ENCODE data around the gene VPS4B.

Gene VPS4B

GRCh38 chr18:63467699-63468098 lies 45.4 kb upstream of the VPS4B start:
- H3K27me3 ChIP-seq (ENCODE audit: insufficient read depth, poor library complexity, severe bottlenecking), result no peaks in the 10 kb centered on the region
- DNase-seq (ENCODE audit: low read depth in 1 of 2, low spot score in 1 of 2), result no peak
- no peak for TF ChIP-seq POLR2AphosphoS5 (IDR thresholded peaks at IDR 0.05; ENCODE audit: low read depth)
- no peak for TF ChIP-seq REST (IDR thresholded peaks at IDR 0.05; ENCODE audit: insufficient replicate concordance, low read depth)
- TF ChIP-seq SPI1 (IDR thresholded peaks at IDR 0.05; ENCODE audit: borderline replicate concordance, low read depth), result no peak
- no peak for TF ChIP-seq CTCF (IDR thresholded peaks at IDR 0.05; ENCODE audit: insufficient read depth, low read length)
- TF ChIP-seq GABPA (IDR thresholded peaks at IDR 0.05; ENCODE audit: low read depth), result no peak
- H3K4me3 ChIP-seq (replicated peaks; ENCODE audit: insufficient read depth, low read length), result no peak overlapping the region
- no peak overlapping the region for H3K27ac ChIP-seq (replicated peaks)

GRCh38 chr18:63465059-63465458 lies 42.8 kb upstream of the VPS4B start:
- H3K4me3 ChIP-seq (replicated peaks; ENCODE audit: insufficient read depth, low read length), result no peak overlapping the region
- TF ChIP-seq GABPA (IDR thresholded peaks at IDR 0.05; ENCODE audit: low read depth), result no peak
- no peak for TF ChIP-seq REST (IDR thresholded peaks at IDR 0.05; ENCODE audit: insufficient replicate concordance, low read depth)
- no peak for TF ChIP-seq SPI1 (IDR thresholded peaks at IDR 0.05; ENCODE audit: borderline replicate concordance, low read depth)
- no peak for TF ChIP-seq CTCF (IDR thresholded peaks at IDR 0.05; ENCODE audit: insufficient read depth, low read length)
- no peak for TF ChIP-seq POLR2AphosphoS5 (IDR thresholded peaks at IDR 0.05; ENCODE audit: low read depth)
- no peak overlapping the region for H3K27ac ChIP-seq (replicated peaks)
- no peak for DNase-seq (ENCODE audit: low read depth in 1 of 2, low spot score in 1 of 2)
- H3K27me3 ChIP-seq (ENCODE audit: insufficient read depth, poor library complexity, severe bottlenecking), result no peaks in the 10 kb centered on the region

GRCh38 chr18:63464434-63464833 lies 42.2 kb upstream of the VPS4B start:
- H3K27me3 ChIP-seq (ENCODE audit: insufficient read depth, poor library complexity, severe bottlenecking), result no peaks in the 10 kb centered on the region
- H3K27ac ChIP-seq (replicated peaks), result no peak overlapping the region
- no peak for TF ChIP-seq GABPA (IDR thresholded peaks at IDR 0.05; ENCODE audit: low read depth)
- no peak for TF ChIP-seq REST (IDR thresholded peaks at IDR 0.05; ENCODE audit: insufficient replicate concordance, low read depth)
- no peak for TF ChIP-seq SPI1 (IDR thresholded peaks at IDR 0.05; ENCODE audit: borderline replicate concordance, low read depth)
- no peak for TF ChIP-seq POLR2AphosphoS5 (IDR thresholded peaks at IDR 0.05; ENCODE audit: low read depth)
- TF ChIP-seq CTCF (IDR thresholded peaks at IDR 0.05; ENCODE audit: insufficient read depth, low read length), result no peak
- no peak overlapping the region for H3K4me3 ChIP-seq (replicated peaks; ENCODE audit: insufficient read depth, low read length)
- no peak for DNase-seq (ENCODE audit: low read depth in 1 of 2, low spot score in 1 of 2)
